HTR-8/SVneo (cell line): ENCODE data around the gene VTI1A.

Experiments
- DNase-seq: peaks from one replicate; pipeline ENCODE4 v3.0.0; 2011; ENCODE audit warnings: low spot score, mixed read lengths; ENCODE audit not compliant: insufficient read length
- FAIRE-seq: peaks from 2 replicates; lab custom pipeline; 2011; peaks lifted over from hg19 to GRCh38; lab: Jason Lieb, UNC

The VTI1A gene

GRCh38 chr10:112792487-112793201 lies 345.6 kb downstream of the VTI1A start:
- FAIRE-seq: no peak

DNA sequence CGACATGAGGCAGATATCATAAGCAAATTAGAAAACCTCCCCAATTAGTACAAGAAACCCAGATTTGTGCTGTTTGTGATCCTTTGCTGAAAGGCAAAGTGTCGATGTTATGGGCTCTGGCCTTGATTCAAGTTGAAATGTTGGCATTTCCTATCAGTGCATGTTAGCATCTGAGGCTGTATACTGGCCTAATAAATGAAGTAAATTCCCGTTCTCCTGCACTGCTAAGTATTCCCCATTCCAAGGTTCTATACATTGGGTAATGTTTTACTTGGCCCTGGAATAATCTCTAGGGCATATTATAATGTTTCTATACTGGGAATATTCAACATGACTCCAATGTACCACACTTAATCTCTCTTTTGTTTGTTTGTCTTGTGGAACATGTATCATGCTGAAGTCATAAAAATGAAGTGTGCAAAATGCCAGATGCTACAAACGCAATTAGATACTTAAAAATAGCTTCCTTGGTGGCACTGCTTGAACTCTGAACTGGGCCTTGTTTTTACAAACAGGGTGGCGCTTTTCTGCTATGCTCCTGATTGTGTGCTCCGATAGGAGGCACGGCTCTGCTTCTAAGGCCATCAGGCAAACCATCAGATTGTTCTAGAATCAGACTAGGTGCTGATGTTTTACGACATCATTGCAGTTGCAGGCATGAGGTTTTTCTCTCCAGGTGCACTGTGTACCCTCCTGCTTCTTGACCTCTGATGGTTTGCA lies 346.3 kb downstream of the VTI1A start:
- DNase-seq (no peak), FAIRE-seq (no peak)

More at GRCh38 chr10:112792487-112793201, 345.6 kb downstream of the VTI1A start:
- DNase-seq: no peak

DNA sequence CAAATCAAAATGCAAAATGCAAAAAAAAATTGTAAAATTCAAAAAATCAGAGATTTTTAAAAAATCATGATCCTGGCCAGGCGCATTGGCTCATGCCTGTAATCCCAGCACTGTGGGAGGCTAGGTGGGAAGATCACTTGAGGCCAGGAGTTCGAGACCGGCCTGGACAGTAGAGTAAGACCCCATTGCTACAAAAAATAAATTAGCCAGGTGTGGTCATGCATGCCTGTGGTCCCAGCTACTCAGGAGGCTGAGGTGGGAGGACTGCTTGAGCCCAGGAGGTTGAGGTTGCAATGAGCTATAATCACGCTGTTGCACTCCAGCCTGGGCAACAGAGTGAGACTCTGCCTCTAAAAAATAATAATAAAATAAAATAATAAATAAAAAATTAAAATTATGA lies 347.2 kb downstream of the VTI1A start:
- no peak for FAIRE-seq
- no peak for DNase-seq

- FAIRE-seq: no peak
- DNase-seq: no peak
Observed at GRCh38 chr10:112795067-112795466, 348.1 kb downstream of the VTI1A start.

DNA sequence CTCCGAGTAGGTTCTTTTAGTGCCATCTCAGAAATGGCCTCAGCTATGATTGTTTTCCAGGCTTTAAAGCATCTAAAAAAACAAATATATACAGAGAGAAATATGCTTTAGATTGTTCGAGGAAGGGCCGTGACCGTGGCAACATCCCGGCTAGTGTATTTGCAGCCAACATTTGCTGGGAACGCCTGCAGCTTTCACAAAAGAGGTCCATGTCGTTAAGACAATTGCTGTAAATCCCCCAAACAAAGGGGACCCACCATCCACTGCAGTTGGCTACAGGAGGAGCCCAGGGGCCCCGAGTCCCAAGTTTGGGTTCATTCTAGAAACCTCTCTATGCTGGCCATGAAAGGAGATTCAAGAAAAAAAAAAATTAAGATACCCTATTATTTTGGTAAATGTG lies 350.2 kb downstream of the VTI1A start:
- DNase-seq (no peak), FAIRE-seq (no peak)

- DNase-seq (no peak), FAIRE-seq (no peak)
Observed at GRCh38 chr10:112797855-112798254, 350.8 kb downstream of the VTI1A start.

DNA sequence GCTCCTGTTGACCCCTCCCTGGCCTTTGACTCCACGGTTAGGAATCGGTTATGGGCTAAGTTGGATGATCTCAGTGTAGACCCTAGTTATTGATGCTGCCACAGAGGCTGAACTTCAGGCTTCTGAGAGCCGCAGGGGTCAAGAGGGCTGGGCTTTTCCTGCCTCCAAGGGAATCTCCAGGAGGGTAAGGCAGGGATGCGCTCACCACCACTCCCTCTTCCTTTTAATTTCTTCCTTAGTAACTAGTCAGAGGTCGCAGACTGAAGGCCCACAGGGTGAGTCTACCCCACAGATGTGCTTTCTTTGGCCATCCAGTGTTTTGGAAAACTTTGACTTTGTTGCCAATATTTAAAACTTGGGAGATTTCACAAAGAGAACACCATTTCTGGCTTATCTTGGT lies 352.0 kb downstream of the VTI1A start:
- no peak for DNase-seq
- no peak for FAIRE-seq

GRCh38 chr10:112799726-112800510 lies 352.9 kb downstream of the VTI1A start:
- DNase-seq (no peak), FAIRE-seq (no peak)

DNA sequence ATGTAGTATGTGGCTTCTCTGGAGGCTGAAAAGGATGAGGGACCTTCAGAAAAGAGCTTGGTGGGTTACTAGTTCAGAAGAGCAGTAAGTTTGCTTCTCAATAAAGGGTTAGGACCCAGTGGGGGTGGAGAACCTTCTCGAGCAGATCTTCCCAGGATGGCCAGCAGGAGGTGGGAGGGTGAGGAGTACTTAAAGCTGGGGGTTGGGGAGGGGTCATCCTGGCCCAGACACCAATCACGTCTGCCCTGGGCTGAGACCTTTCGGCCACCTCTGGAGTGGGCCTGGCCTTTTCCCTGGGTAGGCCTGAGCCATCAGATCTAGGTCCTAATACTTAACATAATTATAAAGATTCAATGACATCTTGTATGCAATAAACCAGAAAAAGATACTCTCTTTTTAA lies 354.0 kb downstream of the VTI1A start:
- FAIRE-seq: no peak
- DNase-seq: no peak

DNA sequence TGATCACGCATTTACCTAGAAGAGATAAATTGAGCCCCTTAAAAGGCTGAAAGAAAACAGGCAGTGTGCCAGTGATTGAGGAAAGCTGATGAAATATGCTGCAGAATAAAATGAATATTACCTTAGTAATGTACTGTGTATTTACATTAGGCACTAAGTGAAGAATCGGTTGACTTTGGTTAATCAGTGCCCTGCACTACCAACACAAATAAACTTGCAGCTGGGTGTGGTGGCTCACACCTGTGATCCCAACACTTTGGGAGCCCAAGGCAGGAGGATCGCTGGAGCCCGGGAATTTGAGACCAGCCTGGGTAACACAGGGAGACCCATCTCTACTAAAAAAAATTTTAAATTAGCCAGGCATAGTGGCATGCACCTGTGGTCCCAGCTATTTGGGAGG lies 354.7 kb downstream of the VTI1A start:
- no peak for FAIRE-seq

DNA sequence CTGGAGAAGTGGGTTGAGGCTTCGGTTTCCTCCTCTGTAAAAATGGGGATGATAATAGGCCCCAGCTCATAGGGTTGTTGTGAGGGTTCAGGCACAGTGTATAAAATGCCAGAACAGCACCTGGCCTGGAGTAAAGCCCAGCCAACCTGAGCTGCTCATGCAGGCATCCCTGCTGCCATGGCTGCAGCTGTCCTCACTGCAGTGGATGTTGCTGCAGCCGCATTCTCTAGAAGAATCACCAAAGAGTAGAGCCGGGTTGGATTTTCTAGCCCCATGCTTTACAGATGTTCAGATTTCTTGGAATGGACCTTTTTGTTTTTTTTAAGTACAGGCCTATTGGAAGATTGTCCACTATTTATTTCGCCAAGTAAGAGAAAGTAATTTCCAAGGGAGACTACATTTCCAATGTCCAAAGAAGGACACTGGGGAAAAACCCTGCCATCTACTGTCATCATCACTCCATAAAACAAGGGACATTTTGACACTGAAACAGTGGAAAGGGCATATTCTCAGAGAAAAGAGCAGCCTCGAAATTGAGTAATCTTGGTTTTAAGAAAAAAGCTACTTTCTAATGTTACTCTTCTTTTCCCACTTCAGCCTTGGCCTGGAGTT lies 355.5 kb downstream of the VTI1A start:
- DNase-seq (no peak), FAIRE-seq (no peak)

More for the DNA sequence above, 354.7 kb downstream of the VTI1A start:
- DNase-seq: no peak

- no peak for FAIRE-seq
- no peak for DNase-seq
Observed at GRCh38 chr10:112803961-112804401, 357.0 kb downstream of the VTI1A start.

DNA sequence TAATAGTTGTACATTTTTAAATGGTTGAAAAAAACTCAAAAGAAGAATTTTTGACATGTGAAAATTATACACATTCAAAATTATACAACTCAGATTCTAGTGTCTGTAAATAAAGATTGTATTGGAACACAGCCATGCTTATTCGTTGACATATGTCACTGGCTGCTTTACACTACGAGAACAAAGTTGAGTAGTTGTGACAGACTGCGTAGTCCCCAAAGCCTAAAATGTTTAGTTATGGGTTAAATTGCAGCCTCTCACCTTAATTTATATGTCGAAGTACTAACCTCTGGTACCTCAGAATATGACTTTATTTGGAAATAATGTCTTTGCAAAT lies 358.2 kb downstream of the VTI1A start:
- DNase-seq (no peak), FAIRE-seq (no peak)

- no peak for DNase-seq
- no peak for FAIRE-seq
Observed at GRCh38 chr10:112805701-112806100, 358.7 kb downstream of the VTI1A start.

DNA sequence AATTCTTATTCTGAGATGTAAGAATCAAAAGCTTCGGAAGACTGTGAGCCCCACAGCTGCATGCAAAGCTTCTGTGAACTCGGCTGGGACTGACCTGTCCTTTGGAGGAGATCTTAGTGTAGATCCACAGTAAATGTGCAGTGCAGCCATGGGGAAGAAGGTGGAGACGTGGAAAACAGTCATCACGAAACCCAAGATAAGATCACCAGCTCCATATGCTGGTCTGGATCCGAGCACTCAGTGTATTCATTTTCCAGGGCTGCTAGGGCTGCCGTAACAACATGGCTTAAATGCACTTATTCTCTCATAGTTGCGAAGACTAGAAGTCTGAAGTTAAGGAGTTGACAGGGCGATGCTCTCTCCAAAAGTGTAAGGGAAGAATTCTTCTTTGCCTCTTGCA lies 360.0 kb downstream of the VTI1A start:
- FAIRE-seq (no peak), DNase-seq (no peak)

- DNase-seq (no peak), FAIRE-seq (no peak)
Observed at GRCh38 chr10:112809736-112810135, 362.7 kb downstream of the VTI1A start.

GRCh38 chr10:112810711-112811151 lies 363.7 kb downstream of the VTI1A start:
- no peak for DNase-seq
- no peak for FAIRE-seq

DNA sequence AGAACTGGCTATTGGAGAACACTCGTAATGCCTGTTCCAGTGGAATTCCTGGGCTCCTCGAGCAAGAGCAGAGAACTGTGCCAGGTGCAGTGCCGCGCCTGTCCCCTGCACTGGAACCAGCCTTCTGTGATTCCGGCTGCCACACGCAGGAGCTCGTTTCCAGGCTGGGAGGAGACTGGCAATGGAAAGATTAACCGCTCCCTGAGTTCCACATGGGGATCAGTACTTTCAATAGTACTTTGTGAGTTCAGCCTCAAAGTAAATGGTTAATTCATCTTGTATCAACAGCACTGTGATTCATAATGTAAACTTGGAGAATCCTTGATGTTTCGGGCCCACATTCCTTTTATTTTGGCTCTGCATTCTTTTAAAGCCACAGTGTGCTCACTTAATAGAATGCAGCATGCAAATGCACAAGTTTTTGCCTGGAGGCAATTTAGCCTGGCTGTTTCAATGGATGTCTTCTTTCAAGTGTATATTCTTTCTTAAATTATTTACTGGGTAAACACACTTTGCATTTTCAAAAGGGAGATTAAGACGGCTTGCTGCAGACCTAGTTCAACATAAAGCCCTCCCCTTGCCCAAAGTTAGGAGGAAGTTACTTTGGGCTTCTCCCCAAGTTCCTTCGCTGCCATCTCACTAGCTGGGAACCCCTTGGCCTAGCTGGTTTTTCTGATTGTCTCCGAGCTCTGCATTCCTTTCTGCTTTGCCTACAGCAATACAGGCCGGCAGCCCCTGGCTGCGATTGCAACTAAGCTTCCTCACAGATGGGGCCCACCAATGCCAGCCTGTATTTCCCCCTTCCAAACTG lies 364.9 kb downstream of the VTI1A start:
- peak; percentile 66 for DNase-seq
- FAIRE-seq: no peak

DNA sequence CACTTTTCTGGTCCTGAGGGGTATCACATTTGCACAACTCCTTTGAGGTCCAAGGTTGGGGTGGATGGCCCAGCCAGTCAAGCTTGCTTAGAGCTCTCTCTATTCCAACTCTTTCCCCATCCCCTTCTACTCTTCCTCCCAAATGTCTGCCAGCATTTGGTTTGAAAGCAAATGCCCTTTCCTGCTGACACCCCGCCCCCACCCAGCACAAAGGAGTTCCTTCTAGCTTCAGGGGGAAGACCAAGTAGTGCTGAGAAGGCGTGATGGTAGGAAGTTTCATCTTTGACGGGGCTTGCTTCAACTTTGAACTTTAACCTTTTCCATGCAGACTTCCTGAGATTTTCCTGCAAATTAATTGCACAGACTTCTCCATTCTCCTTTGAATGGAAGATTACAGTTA lies 365.6 kb downstream of the VTI1A start:
- DNase-seq (no peak), FAIRE-seq (no peak)
